ENCODE measurements around the gene KRT80.
A peak's percentile ranks its signal among the peaks of the same experiment; 100 is the strongest.

KRT80 gene

GRCh38 chr12:52183971-52184370 is 7.8 kb downstream of the KRT80 start:
- H3K4me3 ChIP-seq (replicated peaks in 1 of 2; ENCODE audit: low read depth in 2 of 2, low read length in 2 of 2): no peak overlapping the region
- TF ChIP-seq CTCF (IDR thresholded peaks at IDR 0.05; ENCODE audit: low read depth, low read length): no peak

GRCh38 chr12:52183544-52183910 is 8.3 kb downstream of the KRT80 start:
- no peak for DNase-seq (ENCODE audit: low read depth in 2 of 2)
- TF ChIP-seq CTCF (IDR thresholded peaks at IDR 0.05; ENCODE audit: low read depth, low read length): no peak
- H3K4me3 ChIP-seq (replicated peaks in 1 of 2; ENCODE audit: low read depth in 2 of 2, low read length in 2 of 2): no peak overlapping the region

More at GRCh38 chr12:52183971-52184370, 7.8 kb downstream of the KRT80 start:
- no peak for DNase-seq (ENCODE audit: low read depth in 2 of 2)

- H3K4me3 ChIP-seq (replicated peaks in 1 of 2; ENCODE audit: low read depth in 2 of 2, low read length in 2 of 2): no peak overlapping the region
- peak in 1 of 2 donors; percentile 35 for DNase-seq (ENCODE audit: low read depth in 2 of 2)
- TF ChIP-seq CTCF (IDR thresholded peaks at IDR 0.05; ENCODE audit: low read depth, low read length): no peak
These were observed 8.8 kb downstream of the KRT80 start for GRCh38 chr12:52182898-52183543.

- no peak for DNase-seq (ENCODE audit: low read depth in 2 of 2)
- TF ChIP-seq CTCF (IDR thresholded peaks at IDR 0.05; ENCODE audit: low read depth, low read length): no peak
- H3K4me3 ChIP-seq (replicated peaks in 1 of 2; ENCODE audit: low read depth in 2 of 2, low read length in 2 of 2): no peak overlapping the region
These were observed 9.4 kb downstream of the KRT80 start for GRCh38 chr12:52182384-52182783.

- TF ChIP-seq CTCF (IDR thresholded peaks at IDR 0.05; ENCODE audit: low read depth, low read length): no peak
- DNase-seq (ENCODE audit: low read depth in 2 of 2): peak; percentile 66 to 71
- no peak overlapping the region for H3K4me3 ChIP-seq (replicated peaks in 1 of 2; ENCODE audit: low read depth in 2 of 2, low read length in 2 of 2)
These were observed 10.1 kb downstream of the KRT80 start for GRCh38 chr12:52181746-52182145.

- no peak overlapping the region for H3K4me3 ChIP-seq (replicated peaks in 1 of 2; ENCODE audit: low read depth in 2 of 2, low read length in 2 of 2)
- DNase-seq (ENCODE audit: low read depth in 2 of 2): no peak
- no peak for TF ChIP-seq CTCF (IDR thresholded peaks at IDR 0.05; ENCODE audit: low read depth, low read length)
These were observed 10.7 kb downstream of the KRT80 start for GRCh38 chr12:52180971-52181628.
